Suppressor macrophage treated with lipopolysaccharide for 1 hour (primary cell): ENCODE results near the gene SLX4IP.
A peak's percentile ranks its signal among the peaks of the same experiment; 100 is the strongest.
"Not testable (repeated sequence)": the region's sequence is repeated elsewhere in the genome, so short reads cannot be mapped to it uniquely, and the experiment has no call there.

ENCODE experiments used
- DNase-seq, 3 donors: peaks; one replicate each; pipeline ENCODE4 v3.0.0-alpha.2; 2020 to 2022

Gene SLX4IP

DNA sequence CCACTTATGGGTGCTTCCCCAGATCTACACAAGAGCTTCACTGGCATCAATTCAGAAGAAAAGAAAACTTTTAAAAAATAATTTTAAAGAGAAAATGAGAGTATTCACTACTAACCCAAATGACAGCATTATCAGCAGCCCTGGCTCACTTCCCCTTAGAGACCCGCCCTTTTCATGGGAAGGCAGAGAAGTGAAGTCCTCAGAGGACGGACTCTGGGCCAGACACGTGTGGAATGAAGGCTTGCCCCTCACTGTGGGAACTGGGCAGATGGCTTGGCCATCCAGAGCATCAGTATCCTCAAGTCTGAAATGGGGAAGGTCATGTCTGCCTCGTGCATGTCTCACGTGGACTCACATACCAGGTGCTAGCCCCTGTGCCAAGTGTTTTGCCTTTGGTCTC is 175.1 kb downstream of the SLX4IP start:
- DNase-seq: peak in 1 of 3 donors; percentile 37

DNA sequence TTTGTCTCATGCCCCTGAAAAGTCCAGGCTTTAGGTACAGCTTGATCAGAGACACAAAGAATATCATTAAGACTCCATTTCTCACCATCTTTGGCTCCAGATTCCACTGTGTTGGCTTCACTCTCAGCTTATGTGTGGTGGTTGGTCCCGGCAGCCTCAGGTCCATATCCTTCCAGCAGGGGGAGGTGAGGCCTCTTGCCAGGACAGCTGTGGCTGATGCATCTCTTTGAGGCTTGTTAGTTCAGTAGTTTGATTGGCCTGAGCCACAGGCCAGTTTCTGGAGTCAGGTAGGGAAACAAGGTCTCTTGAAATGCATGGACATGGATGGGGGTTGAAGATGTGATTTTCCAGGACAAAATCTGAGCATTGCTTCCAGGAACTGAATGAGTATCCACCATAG is 176.3 kb downstream of the SLX4IP start:
- DNase-seq: peak in 1 of 3 donors; percentile 27

GRCh38 chr20:10613426-10613825 is 178.3 kb downstream of the SLX4IP start:
- DNase-seq: not testable (repeated sequence)

GRCh38 chr20:10613911-10614310 is 178.8 kb downstream of the SLX4IP start:
- no peak for DNase-seq

- no peak for DNase-seq
These were observed 181.1 kb downstream of the SLX4IP start for GRCh38 chr20:10616212-10616611.

GRCh38 chr20:10617549-10618133 is 182.5 kb downstream of the SLX4IP start:
- DNase-seq: not testable (repeated sequence)

GRCh38 chr20:10618611-10619245 is 183.6 kb downstream of the SLX4IP start:
- no peak for DNase-seq

DNA sequence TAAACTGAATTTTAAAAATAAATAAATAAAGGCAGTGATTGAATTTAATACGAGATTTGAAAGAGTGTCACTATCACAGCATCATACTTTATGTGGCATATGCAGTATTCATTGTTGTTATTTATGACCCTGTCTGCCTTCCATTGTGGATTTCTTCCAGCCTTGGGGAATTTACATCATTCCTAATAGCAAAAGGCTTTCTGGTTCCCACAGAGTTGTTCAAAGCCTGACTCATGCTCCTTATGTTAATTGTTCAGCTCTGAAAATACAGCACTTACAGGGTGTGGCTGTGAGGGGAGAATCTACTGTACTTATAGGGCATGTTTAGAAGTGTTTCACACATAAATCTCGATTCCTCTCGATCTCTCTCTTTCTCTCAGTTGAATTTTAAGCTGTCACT is 184.3 kb downstream of the SLX4IP start:
- peak in 1 of 3 donors; percentile 39 for DNase-seq

- no peak for DNase-seq
These were observed 186.0 kb downstream of the SLX4IP start for GRCh38 chr20:10621149-10621548.

DNA sequence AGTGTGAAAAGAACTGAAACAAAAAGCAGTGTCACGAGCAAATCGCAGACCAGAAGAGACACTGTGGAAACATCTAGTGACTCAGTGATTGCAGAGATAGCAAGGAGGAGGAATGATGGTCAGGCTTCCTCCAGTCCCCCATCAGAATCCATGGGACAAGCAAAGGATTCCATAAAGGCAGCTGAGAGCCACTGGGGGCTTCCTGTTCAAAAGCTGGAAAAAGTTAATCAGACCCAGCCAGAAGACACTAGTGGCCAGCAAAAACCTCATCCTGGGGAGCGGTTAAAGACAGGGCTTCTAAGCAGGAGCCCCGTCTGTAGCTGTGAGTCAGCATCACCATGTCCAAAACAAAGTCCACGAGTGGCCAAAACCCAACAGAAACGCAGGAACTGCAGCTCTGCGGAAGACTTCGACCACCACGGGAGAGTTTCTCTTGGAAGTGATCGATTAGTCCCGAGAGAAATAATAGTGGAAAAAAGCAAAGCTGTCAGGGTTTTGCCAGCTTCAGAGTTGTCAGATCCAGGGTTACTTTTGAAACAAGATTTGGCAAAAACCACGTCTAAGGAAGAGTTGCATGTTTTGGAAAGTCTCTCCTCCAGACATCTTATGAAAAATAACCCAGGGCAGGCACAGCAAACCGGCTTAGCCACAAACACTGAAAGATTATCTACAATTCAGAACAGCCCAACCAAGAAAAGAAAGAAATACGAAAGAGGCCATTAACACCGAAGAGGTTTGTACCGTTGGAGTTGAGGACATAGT is 187.7 kb downstream of the SLX4IP start:
- DNase-seq: no peak

- DNase-seq: no peak
These were observed 190.5 kb downstream of the SLX4IP start for GRCh38 chr20:10625641-10626040.

DNA sequence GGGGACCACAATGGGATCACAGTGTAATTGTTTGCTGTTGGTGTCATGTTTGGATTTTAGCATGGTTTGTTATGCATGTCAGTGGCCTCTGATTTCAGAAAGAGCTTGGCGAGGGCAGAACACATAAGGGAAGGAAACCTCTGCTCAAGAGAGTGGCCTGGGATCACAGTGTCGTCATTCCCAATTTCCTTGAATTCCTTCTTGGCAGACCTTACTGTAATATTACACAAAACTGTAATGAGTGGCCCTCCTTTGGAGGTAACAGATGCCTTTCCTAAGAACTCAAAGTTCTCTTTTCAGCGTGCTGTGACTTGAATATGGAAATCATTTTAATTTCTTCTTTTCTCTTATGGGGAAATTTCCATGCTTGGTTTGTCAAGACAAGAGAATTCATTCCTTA is 191.8 kb downstream of the SLX4IP start:
- DNase-seq: no peak

GRCh38 chr20:10629946-10630650 is 195.0 kb downstream of the SLX4IP start:
- no peak for DNase-seq

- peak in 2 of 3 donors; percentile 43 for DNase-seq
These were observed 196.0 kb downstream of the SLX4IP start for GRCh38 chr20:10631126-10631525.

- peak in 1 of 3 donors; percentile 3 for DNase-seq
These were observed 197.8 kb downstream of the SLX4IP start for GRCh38 chr20:10632721-10633509.

GRCh38 chr20:10633718-10634117 is 198.6 kb downstream of the SLX4IP start:
- peak in 1 of 3 donors; percentile 5 for DNase-seq

DNA sequence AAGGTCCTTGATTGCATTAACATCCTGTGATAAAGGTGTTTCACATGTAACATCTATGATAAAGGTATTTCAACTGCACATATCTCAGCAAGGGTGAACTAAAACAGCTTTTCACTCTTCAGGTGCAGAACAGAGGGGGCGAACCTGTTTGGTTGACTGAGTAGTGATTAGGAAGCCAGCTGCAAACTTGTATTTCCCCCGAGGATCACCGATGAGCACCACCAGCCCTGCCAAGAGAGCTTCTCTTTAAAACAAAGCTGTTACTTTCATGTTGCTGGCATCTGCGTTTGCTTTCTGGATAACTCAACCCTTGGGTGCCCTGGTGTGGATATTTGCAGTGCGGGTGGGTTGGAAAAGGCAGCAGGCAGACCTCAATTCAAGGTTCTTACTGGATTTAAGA is 199.1 kb downstream of the SLX4IP start:
- DNase-seq: peak in 2 of 3 donors; percentile 8 to 10

DNA sequence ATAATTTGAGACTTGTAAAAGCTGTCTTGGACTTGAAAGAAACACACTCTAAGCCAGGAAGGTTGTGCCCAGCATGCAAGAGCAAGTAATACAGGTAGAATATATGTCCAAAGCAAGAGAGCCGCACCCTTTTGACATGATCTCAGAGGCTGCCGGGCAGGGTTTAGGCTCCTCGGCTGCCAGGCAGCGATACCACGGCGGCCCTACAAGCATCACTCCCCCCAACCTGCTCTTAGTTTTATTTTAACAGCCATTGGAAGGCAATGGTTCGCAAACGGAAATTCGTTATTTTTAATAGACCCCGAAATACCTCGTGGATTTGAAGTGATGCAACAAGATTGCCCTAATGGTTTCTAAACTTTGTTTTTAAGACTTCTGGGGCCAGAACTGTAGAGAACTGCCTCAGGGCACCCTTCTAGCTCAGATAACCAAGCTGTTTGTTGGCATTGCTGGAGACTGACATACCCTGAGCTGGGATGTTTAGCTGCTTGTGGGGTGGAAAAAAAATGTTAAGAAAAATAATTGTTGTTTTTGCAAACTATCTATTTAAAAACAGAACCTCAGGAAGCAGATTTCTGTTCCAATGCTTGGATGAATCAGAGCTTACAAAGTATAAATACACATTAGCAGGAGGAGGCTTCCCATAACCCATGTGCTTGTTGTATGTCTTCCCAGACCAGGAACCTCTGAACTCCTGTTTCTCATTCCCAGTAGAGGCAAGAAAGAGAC is 199.7 kb downstream of the SLX4IP start:
- DNase-seq: peak in 2 of 3 donors; percentile 8 to 11

DNA sequence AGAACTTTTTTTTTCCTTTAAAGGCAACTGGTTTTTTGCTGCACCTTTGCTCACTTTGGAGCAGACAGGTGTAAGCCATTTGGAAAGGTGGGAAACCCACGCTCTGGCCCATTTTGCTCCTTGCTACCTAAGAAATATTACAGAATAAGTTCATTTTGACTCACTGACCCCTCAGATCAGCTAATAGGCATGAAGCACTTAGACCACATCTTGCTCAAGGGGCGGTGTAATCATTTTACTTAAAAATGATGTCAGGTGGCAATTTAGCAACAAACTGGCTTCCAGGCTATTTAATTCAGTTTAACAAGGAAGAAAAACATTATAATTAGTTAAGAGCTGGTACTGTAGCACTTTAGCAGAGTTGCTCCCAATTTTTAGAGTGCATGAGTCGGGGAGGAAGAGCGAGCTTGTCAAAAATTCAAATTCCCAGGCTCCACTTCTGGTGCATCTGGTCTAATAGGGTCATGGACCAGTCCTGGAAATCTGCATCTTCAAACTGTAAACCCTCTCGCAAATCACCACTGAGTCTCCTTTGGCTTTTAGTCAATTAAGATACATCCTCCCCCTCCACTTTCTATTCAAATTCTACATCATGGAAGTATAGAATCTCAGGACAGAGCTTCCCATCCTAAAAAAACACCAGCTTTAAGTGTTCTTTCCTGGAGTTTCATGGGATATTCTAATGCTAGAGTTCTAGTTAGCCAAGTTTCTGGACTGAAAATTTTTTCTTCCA is 200.5 kb downstream of the SLX4IP start:
- peak in 2 of 3 donors; percentile 6 to 23 for DNase-seq

DNA sequence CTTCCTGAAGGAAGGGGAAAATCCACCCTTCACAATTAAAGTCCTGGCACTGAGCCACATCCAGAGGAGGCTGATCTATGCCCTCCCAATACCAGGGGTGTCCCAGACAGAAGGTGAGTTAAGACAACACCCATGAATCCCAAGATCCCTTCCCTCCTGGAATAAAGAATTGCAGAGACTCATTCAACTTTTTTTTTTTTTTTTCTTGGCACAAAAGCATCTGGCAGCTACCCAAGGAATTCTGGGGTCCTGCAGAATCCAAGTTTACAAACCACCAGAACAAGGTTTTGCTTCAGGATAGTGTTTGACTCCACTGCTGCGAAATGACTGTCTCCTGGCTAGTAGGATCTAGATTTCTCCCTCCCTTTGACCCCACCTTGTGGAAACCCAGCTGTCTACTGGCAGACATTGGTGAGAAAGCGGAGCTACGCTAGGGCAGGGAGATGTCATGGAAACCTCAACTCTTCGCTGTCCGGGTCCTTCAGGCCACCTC is 201.3 kb downstream of the SLX4IP start:
- DNase-seq: peak in 1 of 3 donors; percentile 8
